ENCODE measurements around the gene MSMO1.
"Not testable (repeated sequence)": the region's sequence is repeated elsewhere in the genome, so short reads cannot be mapped to it uniquely, and the experiment has no call there.

The MSMO1 gene

DNA sequence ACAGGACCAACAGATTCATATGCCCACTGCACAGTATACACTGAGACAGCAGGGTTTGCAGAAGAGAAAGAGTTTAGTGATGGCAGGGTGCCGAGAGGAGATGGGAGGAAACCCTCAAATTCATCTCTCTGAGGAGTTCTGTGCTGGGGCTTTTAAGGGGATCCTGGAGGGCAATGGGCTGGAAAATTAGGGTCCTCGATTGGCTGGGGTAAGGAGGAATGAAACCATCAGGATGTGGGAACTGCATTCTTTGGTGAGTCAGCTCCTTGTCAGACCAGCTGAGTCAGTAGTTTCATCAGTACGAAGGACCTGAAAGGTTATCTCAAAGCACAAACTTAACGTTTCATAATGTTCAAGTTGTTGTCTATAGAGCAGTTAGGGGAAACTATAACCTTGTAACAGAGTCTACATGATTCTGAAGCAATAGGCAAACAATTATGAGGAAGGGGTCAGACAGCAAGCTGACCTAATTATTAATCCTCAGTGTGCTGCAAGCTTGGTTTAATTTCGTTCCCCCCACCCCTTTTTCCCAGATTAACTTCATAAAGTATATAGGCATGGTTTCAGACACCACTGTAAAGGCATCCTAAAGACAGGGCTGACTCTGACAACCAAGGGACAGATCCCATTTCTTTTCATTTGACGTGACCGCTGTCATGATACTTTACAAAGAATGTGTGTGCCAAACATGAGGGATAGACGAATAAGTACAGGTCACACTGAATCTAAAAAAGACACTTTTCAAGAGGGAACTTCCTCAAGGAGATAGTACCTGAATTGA, 1.5 kb upstream of the MSMO1 start:
- peak; percentile 2 for DNase-seq

- DNase-seq = no peak
Measured at GRCh38 chr4:165326831-165327210, 648 bp upstream of the MSMO1 start.

GRCh38 chr4:165328101-165328425, 594 bp downstream of the MSMO1 start:
- no peak for DNase-seq

DNA sequence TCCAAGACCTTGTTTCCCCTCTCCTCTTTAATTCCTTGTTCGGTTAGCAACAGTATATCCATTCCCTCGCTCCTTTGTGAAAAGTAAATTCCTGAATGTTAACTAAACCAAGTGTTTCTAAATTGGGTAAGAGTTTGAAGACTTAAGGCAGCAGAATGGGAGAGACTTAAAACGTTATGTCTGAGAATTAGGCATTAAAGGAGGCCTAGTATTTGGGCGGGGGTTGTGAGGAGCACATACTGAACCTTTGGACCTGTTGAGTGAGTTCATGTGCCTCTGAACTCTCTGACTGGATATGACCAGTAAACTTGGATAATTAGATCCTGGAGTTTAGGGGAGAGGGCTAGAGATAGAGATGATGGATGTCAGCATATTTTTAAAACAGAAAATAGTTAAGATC, 1.2 kb downstream of the MSMO1 start:
- DNase-seq = no peak

DNA sequence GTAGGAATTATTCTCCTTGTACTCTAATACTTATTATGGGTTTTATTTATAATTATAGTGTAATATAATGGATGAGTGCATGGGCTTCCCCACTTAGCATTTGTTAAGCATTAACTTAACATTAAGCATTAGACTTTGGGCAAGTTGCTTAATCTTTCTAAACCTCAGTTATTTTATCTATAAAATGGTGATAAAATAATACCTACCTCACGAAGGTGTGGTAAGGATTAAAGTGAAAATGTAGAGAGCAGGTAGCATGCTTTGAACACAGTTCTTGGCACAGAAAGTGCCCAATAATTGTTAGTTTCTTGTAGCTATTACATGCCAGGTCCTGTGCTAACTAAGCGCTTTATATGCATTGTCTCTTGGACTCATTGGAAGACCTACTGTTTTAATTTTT, 2.6 kb downstream of the MSMO1 start:
- DNase-seq = no peak

DNA sequence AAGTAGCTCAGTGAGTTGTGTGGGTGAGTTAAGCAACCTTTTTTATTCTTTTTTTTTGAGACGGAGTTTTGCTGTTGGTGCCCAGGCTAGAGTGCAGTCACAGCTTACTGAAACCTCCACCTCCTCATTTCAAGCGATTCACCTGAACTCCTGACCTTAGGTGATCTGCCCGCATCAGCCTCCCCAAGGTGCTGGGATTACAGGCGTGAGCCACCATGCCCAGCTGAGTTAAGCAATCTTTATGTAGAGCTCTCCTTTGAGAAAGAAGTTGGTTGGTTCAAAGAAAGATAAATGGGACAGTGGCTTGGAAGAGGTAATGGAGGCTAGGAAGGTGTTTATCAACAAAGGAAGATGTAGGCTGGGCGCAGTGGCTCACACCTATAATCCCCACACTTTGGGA, 3.2 kb downstream of the MSMO1 start:
- no peak for DNase-seq

DNA sequence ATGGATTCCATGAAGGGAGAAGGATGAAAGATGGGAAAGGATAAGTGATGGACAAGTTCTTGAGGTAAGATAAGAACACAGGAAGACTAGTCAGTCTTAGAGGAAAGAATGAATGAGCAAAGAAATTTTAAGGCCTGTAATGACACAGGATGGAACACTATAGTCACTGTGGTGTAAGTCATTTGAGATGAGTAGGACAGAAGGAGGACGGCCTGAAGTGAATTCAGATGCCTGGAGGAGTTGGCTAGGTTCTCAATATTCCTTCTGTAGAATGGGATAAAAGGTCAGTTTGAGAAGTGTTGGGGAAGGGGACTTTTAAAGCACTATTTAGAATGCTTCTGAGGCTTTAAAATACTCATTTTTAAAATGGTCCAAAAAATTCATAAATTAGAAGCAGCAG, 3.9 kb downstream of the MSMO1 start:
- DNase-seq = no peak

GRCh38 chr4:165331823-165332222, 4.4 kb downstream of the MSMO1 start:
- DNase-seq = no peak

DNA sequence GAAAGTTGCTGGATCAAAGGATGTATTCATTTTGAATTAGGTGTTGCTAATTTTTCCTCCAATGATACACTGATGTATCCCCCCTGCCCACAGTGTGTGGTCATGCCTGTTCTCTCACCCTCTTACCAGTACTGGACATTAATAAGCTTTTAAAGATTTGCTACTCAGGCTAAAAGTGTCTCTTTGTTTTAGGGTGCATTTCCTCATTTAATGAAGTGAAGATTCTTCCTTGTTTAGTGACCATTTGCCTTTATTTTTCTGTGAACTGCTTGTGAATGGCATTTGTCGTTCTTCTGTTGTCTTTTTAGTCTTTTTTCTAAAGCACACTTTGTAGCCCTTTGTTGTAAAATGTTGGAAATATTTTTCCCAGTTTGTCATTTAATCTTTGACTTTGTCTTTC, 5.0 kb downstream of the MSMO1 start:
- DNase-seq = no peak

GRCh38 chr4:165335163-165335703, 7.8 kb downstream of the MSMO1 start:
- no peak for DNase-seq

GRCh38 chr4:165336743-165337142, 9.3 kb downstream of the MSMO1 start:
- DNase-seq = no peak

DNA sequence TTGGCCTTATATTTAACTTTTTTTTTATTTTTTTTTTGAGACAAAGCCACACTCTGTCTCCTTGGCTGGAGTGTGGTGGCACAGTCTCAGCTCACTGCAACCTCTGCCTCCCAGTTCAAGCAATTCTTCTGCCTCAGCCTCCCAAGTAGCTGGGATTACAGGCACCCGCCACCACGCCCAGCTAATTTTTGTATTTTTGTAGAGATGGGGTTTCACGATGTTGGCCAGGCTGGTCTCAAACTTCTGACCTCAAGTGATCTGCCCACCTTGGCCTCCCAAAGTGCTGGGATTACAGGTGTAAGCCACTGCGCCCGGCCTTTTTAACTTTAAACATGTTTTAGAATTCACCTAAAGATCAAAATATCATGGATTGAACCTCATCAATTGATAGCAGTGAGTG, 14.9 kb downstream of the MSMO1 start:
- DNase-seq = not testable (repeated sequence)

DNA sequence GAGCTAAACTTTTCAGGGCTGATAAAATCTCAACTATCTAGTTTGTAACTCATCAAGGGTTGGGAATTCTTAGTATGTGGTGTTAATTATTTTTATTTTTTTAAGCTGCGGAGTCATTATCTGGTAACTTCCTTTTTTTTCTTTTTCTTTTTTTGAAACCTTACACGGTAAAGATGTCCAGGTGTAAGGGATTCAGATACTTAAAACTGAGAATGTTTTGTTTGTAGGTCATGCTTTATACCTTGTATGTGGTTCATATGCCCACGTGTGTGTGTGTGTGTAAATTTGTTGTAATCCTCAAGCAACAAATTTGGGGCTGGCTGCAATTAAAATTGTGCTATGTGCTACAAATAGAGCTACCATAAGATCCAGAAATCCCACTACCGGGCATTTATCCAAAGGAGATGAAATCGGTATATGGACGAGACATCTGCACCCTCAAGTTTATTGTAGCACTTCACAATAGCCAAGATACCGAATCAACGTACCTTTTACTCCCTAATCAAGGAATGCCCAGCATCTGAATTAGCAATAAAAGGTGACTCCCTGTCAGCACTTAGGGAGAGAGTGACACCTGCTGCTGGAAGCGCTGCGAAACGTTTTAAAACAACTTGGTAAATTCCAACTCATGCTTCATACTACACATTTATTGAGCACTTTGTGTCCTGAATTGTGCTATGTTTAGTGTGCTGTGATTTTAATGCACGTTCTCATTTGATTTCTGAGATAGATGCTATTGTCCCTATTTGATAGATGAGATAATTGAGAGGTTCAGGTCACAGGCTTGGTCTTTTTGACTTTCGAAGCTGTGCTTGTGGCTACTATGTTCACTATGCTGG, 16.1 kb downstream of the MSMO1 start:
- DNase-seq = no peak

DNA sequence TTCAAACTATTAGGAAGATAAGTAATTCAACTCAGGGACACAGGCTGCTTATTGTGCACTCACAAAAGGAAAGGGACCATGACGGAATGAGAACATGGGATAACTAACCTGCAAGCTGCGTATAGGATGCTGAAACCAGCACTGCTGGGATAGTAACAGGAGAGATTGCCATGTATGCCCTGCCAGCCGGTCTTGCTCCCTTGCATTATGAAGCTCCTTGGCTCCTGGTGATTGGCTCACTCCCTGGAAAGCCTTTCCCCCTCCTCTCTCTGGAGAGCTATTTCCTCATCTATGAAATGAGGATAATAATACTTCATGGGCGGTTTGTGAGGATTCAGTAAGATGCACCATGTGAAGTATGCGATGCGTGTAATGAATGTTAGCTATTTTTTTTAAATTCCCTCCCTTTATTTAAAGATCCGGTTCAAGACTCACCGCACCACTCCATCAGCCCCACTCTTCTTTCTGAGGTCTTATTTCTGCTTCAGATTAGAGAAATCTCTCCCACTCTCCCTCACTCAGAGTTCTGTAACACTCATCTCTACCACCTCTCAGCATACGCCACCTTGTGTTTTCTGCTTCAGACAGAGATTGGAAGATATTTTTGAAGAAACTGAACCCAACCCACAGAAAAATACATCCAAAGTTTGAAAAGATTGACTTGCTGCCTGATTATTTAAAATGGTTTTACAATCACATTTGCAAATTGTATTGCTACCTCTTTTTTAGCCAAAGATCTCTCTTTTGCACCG, 18.4 kb downstream of the MSMO1 start:
- no peak for DNase-seq

- DNase-seq = no peak
Measured at GRCh38 chr4:165347647-165348569, 20.4 kb downstream of the MSMO1 start.

DNA sequence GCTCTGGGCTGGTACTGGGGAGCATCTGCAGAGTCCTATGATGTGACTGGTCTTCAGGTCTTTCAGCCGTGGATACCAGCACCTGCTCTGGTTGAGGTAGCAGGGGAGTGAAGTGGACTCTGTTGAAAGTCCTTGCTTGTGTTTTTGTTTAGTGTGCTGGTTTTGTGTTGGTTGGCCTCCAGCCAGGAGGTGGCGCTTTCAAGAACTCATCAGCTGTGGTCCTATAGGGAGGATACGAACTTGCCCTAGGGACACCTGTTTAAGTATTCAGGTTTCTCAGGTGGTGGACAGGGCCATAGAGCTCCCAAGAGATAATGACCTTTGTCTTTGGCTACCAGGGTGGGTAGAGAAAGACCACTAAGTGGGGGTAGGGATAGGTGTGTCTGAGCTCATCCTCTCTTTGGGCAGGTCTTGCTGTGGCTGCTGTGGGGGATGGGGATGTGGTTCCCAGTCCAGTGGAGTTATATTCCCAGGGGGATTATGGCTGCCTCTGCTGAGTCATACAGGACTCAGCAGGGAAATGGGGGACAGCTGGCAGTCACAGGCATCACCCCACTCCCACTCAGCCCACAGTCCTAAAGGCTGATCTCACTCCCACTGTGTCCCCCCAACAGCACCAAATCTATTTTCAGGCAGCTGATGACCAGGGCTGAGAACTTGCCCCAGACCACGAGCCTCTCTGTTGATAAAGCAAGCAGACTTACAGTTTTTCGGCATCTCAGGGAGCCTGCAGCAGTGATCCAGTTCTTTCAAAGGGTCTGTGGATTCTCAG, 24.1 kb downstream of the MSMO1 start:
- DNase-seq = no peak

DNA sequence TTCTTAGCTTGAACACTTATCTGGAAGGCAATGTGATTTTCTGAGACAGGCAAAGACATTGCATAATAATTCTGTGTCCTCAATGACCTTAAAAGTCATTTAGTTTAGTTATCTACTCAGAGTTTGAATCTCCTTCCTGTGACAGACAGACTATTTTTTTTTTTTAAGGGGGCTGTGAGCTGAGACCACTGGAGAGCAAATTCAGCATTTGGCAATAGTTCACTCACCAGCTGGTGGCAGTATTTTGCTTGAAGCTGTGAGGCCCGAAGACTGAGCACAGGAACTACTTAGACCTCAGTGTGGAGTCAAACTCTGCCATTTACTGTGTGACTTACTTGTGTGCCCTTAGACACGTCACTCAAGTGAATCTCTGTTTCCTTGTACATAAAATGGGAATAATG, 28.4 kb downstream of the MSMO1 start:
- no peak for DNase-seq

- DNase-seq = no peak
Measured at GRCh38 chr4:165359506-165359905, 32.0 kb downstream of the MSMO1 start.

DNA sequence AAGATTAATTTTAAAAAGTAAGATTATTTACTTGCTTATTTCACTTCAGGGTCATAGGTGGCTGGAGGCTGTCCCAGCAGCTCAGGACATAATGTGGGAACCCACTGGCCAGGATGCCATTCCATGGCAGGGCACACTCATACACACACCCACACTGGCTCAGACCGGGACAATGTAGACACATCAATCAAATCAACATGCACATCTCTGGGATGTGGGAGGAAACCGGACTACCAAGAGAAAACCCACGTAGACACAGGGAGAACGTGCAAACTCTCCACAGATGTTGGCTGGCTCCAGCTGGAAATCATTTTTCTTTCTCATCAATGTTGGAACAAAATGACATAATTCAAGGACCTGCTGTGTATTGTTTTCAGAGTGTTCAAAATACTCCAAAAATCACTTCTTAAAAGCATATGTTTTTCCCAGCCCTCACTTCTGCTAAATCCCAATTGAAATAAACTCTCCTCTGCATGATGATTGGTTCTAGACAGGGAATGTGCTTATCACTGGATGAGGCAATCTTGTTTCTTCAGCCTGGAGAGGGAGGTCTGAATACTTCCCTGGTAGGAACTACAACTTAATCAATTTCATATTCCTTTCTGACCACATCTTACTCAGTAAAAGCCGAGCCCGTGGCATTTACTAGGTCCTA, 32.7 kb downstream of the MSMO1 start:
- DNase-seq = no peak

GRCh38 chr4:165360985-165361670, 33.7 kb downstream of the MSMO1 start:
- DNase-seq = no peak
